GM18867 (cell line): Measurements from ENCODE around the gene RTRAF.

Experiments used
- ATAC-seq: cut with Tn5 transposase; IDR thresholded peaks from one replicate; pipeline ENCODE4 v1.9.1; 2021; ENCODE audit warnings: mild to moderate bottlenecking, moderate library complexity; ENCODE audit not compliant: unreplicated experiment

Gene RTRAF

DNA sequence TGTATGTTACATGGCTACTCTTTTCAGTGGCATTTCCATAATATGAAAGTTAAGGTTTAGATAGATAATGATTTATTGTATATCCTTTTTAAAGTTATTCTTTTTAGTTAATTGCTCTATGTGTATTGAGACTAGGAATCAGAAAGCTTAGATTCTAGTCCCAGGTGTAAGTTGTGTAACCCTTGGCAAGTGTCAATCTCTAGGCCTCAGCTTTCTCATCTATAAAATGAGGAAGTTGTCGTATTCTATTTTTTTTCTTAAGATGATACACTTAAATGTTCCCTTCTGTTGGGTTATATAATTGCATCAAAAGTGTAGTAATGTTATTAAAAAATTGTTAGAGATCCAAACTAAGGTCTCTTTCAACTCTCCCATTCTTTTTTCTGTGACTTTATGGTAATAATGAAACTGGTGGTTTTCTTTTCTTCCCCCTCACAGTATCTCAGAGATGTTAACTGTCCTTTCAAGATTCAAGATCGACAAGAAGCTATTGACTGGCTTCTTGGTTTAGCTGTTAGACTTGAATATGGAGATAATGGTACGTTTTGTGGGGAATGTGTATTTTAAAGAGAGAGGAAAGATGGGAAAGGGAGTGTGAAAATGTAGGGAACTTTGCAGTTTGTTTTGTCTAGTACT lies 4.1 kb downstream of the RTRAF start:
- ATAC-seq, result no peak

GRCh38 chr14:51996148-51996746 lies 6.9 kb downstream of the RTRAF start:
- no peak for ATAC-seq

- no peak for ATAC-seq
Measured at GRCh38 chr14:51998348-51998747, 9.0 kb downstream of the RTRAF start.

GRCh38 chr14:51999084-51999483 lies 9.7 kb downstream of the RTRAF start:
- no peak for ATAC-seq

DNA sequence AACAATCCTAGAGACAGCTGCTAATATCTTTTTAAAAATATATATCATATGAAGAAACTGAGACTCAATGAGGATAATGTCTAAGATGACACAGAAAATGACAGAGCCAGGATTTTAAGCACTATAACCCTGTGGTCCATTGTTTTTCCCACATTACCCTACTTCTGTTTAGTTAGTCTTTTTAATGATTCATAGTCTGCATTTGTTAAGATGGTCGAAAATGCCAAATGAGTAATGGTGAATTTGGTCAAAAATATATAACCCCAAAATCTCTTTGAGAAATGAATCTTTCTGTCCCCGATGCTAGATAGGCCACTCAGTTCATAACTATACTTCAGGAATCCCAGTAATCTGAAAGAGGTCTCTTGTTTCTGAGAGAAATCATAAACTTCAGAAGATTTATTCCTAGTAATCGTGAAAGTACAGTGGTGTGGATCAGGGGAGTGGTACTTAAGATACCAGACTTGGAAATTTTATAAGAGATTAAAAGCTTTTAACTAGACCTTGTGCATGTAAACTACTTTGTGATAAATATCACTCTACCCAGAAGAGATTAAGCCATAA lies 10.8 kb downstream of the RTRAF start:
- ATAC-seq, result no peak

- no peak for ATAC-seq
Measured at GRCh38 chr14:52000696-52001095, 11.3 kb downstream of the RTRAF start.

DNA sequence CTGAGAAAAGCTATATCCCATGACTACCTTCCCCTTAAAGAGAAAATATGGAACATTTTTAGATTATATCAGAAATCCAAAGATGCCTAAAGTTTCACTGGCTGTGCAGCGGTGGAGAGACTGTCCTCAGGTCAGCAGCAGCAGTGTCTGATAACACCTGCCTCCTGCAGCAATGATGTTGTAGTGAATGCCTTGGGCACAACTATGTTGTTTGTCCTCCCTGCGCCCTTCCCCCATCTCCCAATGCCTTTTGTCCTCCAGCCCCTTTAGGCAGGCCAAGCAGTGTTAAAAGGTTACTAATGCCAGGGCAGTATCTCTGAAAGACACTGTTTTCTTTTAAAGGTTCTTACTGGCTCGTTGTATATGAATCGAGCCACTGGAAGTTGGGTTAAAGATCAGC lies 13.2 kb downstream of the RTRAF start:
- no peak for ATAC-seq

DNA sequence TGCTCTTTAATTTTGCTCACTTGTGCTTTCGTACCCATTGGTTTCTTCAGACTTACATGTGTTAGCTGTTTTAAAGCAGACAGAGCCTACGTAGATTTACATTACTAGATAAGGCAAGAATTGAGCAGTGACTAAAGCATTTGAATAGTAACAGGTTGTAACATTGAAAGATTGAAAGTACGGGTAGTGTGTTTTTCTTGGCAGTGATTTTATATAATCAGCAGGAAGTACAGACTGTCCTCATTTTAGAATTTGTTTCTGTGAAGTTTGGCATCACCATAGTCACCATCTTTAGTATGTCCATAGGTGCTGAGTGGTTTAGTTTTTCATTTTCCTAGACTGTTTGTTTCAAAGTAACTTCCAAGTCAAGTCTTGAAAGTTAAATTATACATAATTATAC lies 14.0 kb downstream of the RTRAF start:
- no peak for ATAC-seq

GRCh38 chr14:52005625-52006024 lies 16.3 kb downstream of the RTRAF start:
- ATAC-seq, result no peak

GRCh38 chr14:52006361-52006760 lies 17.0 kb downstream of the RTRAF start:
- ATAC-seq, result no peak

GRCh38 chr14:52007211-52007610 lies 17.9 kb downstream of the RTRAF start:
- no peak for ATAC-seq

- no peak for ATAC-seq
Measured at GRCh38 chr14:52007637-52008036, 18.3 kb downstream of the RTRAF start.

- no peak for ATAC-seq
Measured at GRCh38 chr14:52008136-52008535, 18.8 kb downstream of the RTRAF start.

GRCh38 chr14:52010173-52010693 lies 20.9 kb downstream of the RTRAF start:
- no peak for ATAC-seq

- ATAC-seq, result no peak
Measured at GRCh38 chr14:52011523-52011922, 22.2 kb downstream of the RTRAF start.

- no peak for ATAC-seq
Measured at GRCh38 chr14:52012635-52013034, 23.3 kb downstream of the RTRAF start.

GRCh38 chr14:52013984-52014600 lies 24.7 kb downstream of the RTRAF start:
- ATAC-seq, result no peak

DNA sequence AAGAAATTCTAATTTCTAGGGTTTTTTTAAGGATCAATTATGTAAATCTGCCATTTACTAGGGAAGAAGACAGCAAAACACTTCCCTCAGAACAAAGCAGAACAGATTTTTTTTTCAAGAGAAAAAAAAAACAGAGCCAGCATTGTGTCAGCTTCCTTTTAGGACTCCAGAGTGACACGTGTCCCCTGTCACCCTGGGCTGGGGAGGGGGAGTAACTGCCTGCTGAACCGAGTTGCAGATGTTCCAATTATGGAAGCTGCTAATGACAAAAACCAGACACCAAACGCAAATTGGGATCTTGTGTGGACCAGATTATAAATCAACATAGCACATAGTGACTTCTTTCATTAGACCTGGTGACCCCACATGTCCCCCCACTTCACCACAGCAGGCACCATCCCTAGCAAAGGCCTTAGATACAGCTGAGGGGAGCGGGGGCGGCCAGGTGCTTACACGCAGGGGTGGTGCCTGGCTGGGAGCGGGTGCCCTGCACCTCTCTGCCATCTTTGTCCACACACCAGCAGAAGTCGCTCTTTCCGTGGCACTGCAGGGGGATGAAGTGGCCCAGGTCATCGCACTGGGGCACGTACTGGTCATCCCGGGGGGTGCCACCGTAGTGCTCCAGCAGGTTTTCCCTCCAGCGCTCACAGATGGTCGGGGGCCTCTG lies 25.4 kb downstream of the RTRAF start:
- no peak for ATAC-seq

- ATAC-seq, result no peak
Measured at GRCh38 chr14:52015411-52016030, 26.2 kb downstream of the RTRAF start.

DNA sequence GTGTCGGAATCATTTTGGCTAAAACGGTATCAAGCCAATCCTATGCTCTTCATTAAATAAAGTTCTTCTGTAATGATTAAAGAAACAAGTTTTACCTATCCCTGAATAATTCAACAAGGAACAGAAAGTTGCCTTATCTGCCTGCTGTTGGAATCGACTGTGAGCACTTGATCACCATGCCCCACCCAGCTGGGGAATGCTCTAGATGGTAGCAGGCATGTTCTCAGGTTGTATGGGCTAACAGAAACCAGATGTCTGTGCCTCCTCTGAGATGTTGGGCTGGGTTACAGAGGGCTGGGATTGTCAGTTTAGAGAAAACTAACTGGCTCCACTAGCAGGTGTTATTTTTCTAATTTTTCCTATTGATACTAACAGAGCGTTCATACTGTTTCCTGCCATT lies 28.9 kb downstream of the RTRAF start:
- no peak for ATAC-seq

GRCh38 chr14:52018970-52019369 lies 29.6 kb downstream of the RTRAF start:
- no peak for ATAC-seq
